Stimulated activated CD4-positive, alpha-beta T cell treated with anti-CD3 and anti-CD28 coated beads, TNF-alpha, amount 100 ng/mL, for 48 hours (primary cell): Measurements from ENCODE around the gene LDHA.
"Not testable (repeated sequence)": the region's sequence is repeated elsewhere in the genome, so short reads cannot be mapped to it uniquely, and the experiment has no call there.

Experiments
- DNase-seq, 3 donors: peaks; one replicate each; pipeline ENCODE4 v3.0.0-alpha.2; 2020; ENCODE audit warnings: low read depth in 3 of 3

The LDHA gene

GRCh38 chr11:18394928-18395734 is 768 bp downstream of the LDHA start:
- no peak for DNase-seq

- peak; percentile 86 to 92 (median 92) for DNase-seq
These were observed 1.6 kb downstream of the LDHA start for GRCh38 chr11:18395735-18396504.

- DNase-seq: no peak
These were observed 3.6 kb downstream of the LDHA start for GRCh38 chr11:18397921-18398320.

DNA sequence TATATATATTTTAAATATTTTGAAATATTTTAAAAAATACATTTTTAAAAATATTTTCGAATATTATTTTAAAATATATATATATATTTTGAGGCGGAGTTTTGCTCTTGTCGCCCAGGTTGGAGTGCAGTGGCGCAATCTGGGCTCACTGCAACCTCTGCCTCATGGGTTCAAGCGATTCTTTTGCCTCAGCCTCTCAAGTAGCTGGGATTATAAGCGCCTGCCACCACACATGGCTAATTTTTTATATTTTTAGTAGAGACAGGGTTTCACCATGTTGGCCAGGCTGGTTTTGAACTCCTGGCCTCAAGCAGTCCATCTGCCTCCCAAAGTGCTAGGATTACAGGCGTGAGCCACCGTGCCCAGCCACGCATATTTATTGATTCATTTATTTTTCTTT is 6.7 kb downstream of the LDHA start:
- not testable (repeated sequence) for DNase-seq

DNA sequence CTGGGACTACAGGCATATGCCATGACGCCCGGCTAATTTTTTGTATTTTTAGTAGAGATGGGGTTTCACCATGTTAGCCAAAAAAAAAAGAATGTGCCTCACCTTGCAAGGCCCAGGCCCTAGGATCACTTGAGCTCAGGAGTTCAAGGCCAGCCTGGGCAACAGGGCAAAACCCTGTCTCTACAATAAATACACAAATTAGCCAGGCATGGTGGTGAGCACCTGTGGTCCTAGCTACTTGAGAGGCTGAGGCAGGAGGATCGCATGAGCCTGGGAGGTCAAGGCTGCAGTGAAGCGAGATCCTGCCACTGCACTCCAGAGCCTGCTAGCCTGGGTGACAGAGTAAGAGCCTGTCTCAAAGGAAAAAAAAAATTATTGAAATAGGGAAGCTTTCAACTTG is 9.7 kb downstream of the LDHA start:
- no peak for DNase-seq

DNA sequence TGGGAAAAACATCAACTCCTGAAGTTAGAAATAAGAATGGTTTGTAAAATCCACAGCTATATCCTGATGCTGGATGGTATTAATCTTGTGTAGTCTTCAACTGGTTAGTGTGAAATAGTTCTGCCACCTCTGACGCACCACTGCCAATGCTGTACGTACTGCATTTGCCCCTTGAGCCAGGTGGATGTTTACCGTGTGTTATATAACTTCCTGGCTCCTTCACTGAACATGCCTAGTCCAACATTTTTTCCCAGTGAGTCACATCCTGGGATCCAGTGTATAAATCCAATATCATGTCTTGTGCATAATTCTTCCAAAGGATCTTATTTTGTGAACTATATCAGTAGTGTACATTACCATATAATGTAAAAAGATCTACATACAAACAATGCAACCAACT is 13.0 kb downstream of the LDHA start:
- not testable (repeated sequence) for DNase-seq

GRCh38 chr11:18408558-18409291 is 14.4 kb downstream of the LDHA start:
- DNase-seq: no peak

DNA sequence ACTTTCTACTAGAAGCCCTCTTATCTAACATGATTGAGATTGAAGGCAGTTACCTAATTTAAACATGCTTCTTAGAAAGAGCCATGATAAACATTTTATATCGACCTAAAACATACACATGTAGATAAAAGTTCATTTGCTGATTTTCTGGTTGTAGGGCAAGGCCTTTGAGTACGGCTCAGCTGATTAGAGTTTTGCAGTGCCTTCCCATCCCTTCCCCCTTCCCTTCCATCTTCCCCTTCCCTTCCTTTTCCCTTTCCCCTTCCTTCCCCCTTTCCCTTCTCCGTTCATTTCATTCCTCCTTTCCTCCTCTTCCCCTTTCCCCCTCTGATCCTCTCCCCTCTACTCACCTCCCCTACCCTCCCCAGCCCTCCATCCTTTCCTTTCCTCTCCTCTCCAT is 22.1 kb downstream of the LDHA start:
- DNase-seq: no peak

DNA sequence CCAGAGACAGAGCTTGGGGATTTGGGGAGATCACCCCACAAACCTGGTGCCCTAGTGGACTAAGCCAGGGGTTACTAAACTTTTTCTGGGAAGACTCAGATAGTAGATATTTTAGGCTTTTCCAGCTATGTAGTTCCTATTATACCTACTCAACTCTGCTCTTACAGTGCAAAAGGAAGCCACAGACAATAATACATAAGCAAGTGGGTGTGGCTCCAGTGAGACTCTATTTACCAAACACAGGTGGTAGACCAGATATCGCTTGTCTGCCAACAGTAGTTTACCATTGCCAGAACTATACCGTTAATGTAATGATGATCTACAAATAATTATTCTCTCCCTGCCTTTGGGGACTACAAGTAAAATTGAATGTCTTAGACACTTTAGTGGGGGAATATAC is 24.7 kb downstream of the LDHA start:
- no peak for DNase-seq

DNA sequence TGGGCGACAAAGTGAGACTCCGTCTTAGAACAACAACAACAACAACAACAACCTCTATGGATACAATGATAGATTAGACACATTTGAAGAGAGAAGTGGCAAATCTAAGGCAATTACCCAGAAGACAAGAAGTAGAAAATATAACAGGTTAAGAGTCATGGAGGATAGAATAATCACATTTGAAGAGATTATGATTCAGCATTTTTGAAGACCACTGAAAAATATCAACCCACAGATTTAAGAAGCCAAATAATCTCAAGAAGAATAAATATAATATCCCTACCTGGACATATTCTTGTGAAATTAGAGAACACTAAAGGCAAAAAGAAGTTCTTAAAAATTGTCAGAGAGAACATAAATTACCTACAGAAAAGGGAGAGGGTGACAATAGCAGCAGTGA is 25.7 kb downstream of the LDHA start:
- DNase-seq: no peak

- DNase-seq: no peak
These were observed 32.9 kb downstream of the LDHA start for GRCh38 chr11:18427240-18427639.

GRCh38 chr11:18429332-18429731 is 35.0 kb downstream of the LDHA start:
- DNase-seq: no peak

DNA sequence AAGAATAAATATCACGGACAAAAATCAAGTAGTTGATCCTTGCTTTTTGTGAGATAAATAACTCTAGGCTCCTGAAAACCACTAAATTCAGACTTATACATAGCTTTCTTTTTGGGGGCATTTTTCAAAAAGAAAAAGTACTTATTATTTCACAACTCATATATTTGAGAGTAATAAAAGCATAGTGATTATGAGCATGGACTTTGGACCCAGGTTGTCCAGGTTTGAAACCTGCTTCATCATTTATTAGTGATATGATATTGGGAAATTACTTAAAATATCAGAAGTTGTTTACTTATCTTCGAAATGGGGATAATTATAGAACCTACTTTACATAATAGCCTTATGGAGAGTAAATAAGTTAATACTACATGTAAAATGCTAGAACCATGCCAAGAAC is 44.3 kb downstream of the LDHA start:
- no peak for DNase-seq

- DNase-seq: no peak
These were observed 54.9 kb downstream of the LDHA start for GRCh38 chr11:18449251-18449650.

GRCh38 chr11:18452927-18453326 is 58.6 kb downstream of the LDHA start:
- no peak for DNase-seq

- no peak for DNase-seq
These were observed 61.5 kb downstream of the LDHA start, which contains the start of gene LDHAL6A for GRCh38 chr11:18455686-18456372. TSS of gene LDHAL6A (plus strand) at chr11:18455856. CDS start at chr11:18456681, 825 bp downstream.

DNA sequence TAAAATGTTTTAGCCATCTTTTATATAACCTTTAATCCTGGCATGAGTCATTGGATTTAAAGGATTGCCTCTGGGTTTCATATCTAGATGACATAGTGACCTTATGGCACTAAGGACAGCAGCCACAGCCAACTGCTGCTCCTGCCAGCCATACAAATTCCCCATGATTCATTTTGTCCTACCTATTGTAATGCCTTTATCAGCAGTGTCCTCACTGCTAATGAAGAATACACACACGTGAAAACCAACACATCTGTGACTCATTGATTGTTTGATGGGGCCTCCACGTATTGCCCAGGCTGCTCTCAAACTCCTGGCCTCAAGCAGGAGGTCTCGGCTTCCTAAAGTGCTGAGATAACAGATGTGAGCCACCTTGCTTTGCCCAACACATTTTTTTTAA is 63.1 kb downstream of the LDHA start:
- DNase-seq: no peak
